K562 (cell line): ENCODE measurements around the gene ZNF236.

Source experiments
- CC2D1A ChIP-seq: fragments of 450-650 bp; IDR thresholded peaks from 2 replicates; pipeline ENCODE4 v1.6.1; 2017; ENCODE audit warnings: mild to moderate bottlenecking
- CREB1 ChIP-seq, 2 experiments: sonication (generic) in 1 of 2; formaldehyde crosslinking in 1 of 2; IDR thresholded peaks; 2 replicates each; pipeline versions ENCODE4 v1.6.1 to v1.8.0; 2012 to 2022; ENCODE audit warnings: inconsistent platforms in 1 of 2, mild to moderate bottlenecking in 1 of 2, missing genetic modification reagents in 1 of 2, moderate library complexity in 1 of 2
- FOXK2 ChIP-seq, 2 experiments: fragments of 450-650 bp; IDR thresholded peaks in 1 of 2; conservative IDR thresholded peaks in 1 of 2; 2 replicates each; pipeline ENCODE4 v1.6.1; 2016; ENCODE audit warnings: low read depth in 2 of 2, mild to moderate bottlenecking in 1 of 2
- FOXM1 ChIP-seq, 2 experiments: fragments of 450-650 bp in 1 of 2; sonication (generic) in 1 of 2; formaldehyde crosslinking in 1 of 2; IDR thresholded peaks; 2 replicates each; pipeline versions ENCODE4 v1.6.1 to v1.9.0; 2017 to 2022; ENCODE audit warnings: low read depth in 2 of 2, mild to moderate bottlenecking in 2 of 2, missing genetic modification reagents in 1 of 2, moderate library complexity in 1 of 2
- GABPA ChIP-seq: fragments of 200-800 bp; sonication (Bioruptor generic); conservative IDR thresholded peaks from 2 replicates; pipeline ENCODE4 v1.6.1; 2016; ENCODE audit warnings: low read depth, missing genetic modification characterization, missing compliant biosample characterization
- SRF ChIP-seq, 2 experiments: fragments of 250-450, 450-650 bp in 1 of 2; sonication (Bioruptor Pico) in 1 of 2; sonication (generic) in 1 of 2; formaldehyde crosslinking; IDR thresholded peaks; 2 replicates each; pipeline versions ENCODE4 v1.5.0 to v1.5.1; 2020 to 2022; ENCODE audit warnings: mild to moderate bottlenecking in 1 of 2, missing genetic modification reagents in 1 of 2
- TAF1 ChIP-seq: IDR thresholded peaks from 2 replicates; pipeline ENCODE4 v1.6.1; 2011; ENCODE audit warnings: mild to moderate bottlenecking, low read length, moderate library complexity; ENCODE audit not compliant: insufficient read depth, control insufficient read depth, severe bottlenecking; ENCODE audit errors: extremely low read depth
- ZNF766 ChIP-seq: fragments of 200-800 bp; sonication (Bioruptor generic); conservative IDR thresholded peaks from 2 replicates; pipeline ENCODE4 v1.6.1; 2016; ENCODE audit warnings: missing genetic modification characterization, missing compliant biosample characterization
- TF ChIP-seq, protein P1 (sequence below), 3 experiments: IDR thresholded peaks in 2 of 3; conservative IDR thresholded peaks in 1 of 3; 2 replicates each; pipeline ENCODE4 v1.5.1; 2011 to 2012; ENCODE audit warnings: low read length in 3 of 3, mild to moderate bottlenecking in 3 of 3, control low read depth in 2 of 3, improper control_type of control experiment in 1 of 3, inconsistent platforms in 1 of 3, low read depth in 1 of 3, mixed read lengths in 1 of 3, moderate library complexity in 1 of 3; ENCODE audit not compliant: insufficient read depth in 2 of 3
- TF ChIP-seq, protein P2 (sequence below): sonication (generic); formaldehyde crosslinking; IDR thresholded peaks from 2 replicates; pipeline ENCODE4 v1.8.1; 2023; ENCODE audit warnings: mild to moderate bottlenecking, missing genetic modification reagents

DNA sequence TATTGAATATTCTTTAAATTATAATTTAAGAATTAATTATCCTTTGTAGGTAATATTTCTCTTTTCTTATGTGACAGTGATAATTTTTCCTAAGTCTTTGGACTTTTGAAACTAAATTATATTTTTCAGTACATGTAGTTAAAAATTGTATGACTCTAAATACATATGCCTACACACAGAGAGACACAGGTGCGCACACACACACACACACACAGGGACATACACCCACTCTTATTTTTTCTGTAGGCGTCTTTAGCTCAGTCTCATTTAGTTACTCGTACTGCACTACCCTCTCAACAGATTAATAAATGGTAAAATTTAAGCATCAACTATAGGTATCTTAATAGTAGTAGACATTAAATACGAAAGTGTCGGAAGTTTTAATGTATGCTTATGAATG, 56.1 kb downstream of the ZNF236 start:
- TF ChIP-seq CC2D1A, result no peak
- no peak for TF ChIP-seq CREB1 (IDR thresholded peaks at IDR 0.05)
- TF ChIP-seq CREB1 (CRISPR knock-in tag; IDR thresholded peaks at IDR 0.05), result no peak
- TF ChIP-seq SRF (CRISPR knock-in tag; IDR thresholded peaks at IDR 0.05), result no peak
- no peak for TF ChIP-seq TAF1
- TF ChIP-seq, protein P1, sequence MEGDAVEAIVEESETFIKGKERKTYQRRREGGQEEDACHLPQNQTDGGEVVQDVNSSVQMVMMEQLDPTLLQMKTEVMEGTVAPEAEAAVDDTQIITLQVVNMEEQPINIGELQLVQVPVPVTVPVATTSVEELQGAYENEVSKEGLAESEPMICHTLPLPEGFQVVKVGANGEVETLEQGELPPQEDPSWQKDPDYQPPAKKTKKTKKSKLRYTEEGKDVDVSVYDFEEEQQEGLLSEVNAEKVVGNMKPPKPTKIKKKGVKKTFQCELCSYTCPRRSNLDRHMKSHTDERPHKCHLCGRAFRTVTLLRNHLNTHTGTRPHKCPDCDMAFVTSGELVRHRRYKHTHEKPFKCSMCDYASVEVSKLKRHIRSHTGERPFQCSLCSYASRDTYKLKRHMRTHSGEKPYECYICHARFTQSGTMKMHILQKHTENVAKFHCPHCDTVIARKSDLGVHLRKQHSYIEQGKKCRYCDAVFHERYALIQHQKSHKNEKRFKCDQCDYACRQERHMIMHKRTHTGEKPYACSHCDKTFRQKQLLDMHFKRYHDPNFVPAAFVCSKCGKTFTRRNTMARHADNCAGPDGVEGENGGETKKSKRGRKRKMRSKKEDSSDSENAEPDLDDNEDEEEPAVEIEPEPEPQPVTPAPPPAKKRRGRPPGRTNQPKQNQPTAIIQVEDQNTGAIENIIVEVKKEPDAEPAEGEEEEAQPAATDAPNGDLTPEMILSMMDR (IDR thresholded peaks at IDR 0.05 in 2 of 3, conservative IDR thresholded peaks at IDR 0.05 in 1 of 3; ENCODE audit: insufficient read depth in 2 of 3, low read depth in 1 of 3, low read length in 3 of 3), result no peak
- TF ChIP-seq ZNF766, result no peak
- TF ChIP-seq, protein P2, sequence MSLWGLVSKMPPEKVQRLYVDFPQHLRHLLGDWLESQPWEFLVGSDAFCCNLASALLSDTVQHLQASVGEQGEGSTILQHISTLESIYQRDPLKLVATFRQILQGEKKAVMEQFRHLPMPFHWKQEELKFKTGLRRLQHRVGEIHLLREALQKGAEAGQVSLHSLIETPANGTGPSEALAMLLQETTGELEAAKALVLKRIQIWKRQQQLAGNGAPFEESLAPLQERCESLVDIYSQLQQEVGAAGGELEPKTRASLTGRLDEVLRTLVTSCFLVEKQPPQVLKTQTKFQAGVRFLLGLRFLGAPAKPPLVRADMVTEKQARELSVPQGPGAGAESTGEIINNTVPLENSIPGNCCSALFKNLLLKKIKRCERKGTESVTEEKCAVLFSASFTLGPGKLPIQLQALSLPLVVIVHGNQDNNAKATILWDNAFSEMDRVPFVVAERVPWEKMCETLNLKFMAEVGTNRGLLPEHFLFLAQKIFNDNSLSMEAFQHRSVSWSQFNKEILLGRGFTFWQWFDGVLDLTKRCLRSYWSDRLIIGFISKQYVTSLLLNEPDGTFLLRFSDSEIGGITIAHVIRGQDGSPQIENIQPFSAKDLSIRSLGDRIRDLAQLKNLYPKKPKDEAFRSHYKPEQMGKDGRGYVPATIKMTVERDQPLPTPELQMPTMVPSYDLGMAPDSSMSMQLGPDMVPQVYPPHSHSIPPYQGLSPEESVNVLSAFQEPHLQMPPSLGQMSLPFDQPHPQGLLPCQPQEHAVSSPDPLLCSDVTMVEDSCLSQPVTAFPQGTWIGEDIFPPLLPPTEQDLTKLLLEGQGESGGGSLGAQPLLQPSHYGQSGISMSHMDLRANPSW (CRISPR knock-in tag), result no peak
- no peak for TF ChIP-seq FOXM1 (IDR thresholded peaks at IDR 0.05; ENCODE audit: low read depth)
- no peak for TF ChIP-seq FOXM1 (CRISPR knock-in tag; IDR thresholded peaks at IDR 0.05; ENCODE audit: low read depth)
- TF ChIP-seq GABPA (tag), result no peak
- no peak for TF ChIP-seq FOXK2 (conservative IDR thresholded peaks at IDR 0.05 in 1 of 2, IDR thresholded peaks at IDR 0.05 in 1 of 2; ENCODE audit: low read depth in 2 of 2)
